GM21619 (cell line): Measurements from ENCODE around the gene MCCC2.
"Not testable (repeated sequence)": the region's sequence is repeated elsewhere in the genome, so short reads cannot be mapped to it uniquely, and the experiment has no call there.

Experiments
- ATAC-seq: cut with Tn5 transposase; IDR thresholded peaks from one replicate; pipeline ENCODE4 v1.9.1; 2021; ENCODE audit not compliant: unreplicated experiment

The MCCC2 gene

GRCh38 chr5:71596169-71596568 is 9.0 kb downstream of the MCCC2 start:
- ATAC-seq, result no peak

- no peak for ATAC-seq
Measured at GRCh38 chr5:71597001-71597400, 9.9 kb downstream of the MCCC2 start.

- ATAC-seq, result no peak
Measured at GRCh38 chr5:71600783-71601182, 13.6 kb downstream of the MCCC2 start.

GRCh38 chr5:71601222-71602026 is 14.3 kb downstream of the MCCC2 start:
- peak; percentile 91 for ATAC-seq

GRCh38 chr5:71609916-71610315 is 22.8 kb downstream of the MCCC2 start:
- not testable (repeated sequence) for ATAC-seq

- no peak for ATAC-seq
Measured at GRCh38 chr5:71615809-71616208, 28.7 kb downstream of the MCCC2 start.

GRCh38 chr5:71620630-71621029 is 33.5 kb downstream of the MCCC2 start:
- no peak for ATAC-seq

- no peak for ATAC-seq
Measured at GRCh38 chr5:71621268-71621667, 34.1 kb downstream of the MCCC2 start.

- ATAC-seq, result no peak
Measured at GRCh38 chr5:71621741-71622140, 34.6 kb downstream of the MCCC2 start.

- no peak for ATAC-seq
Measured at GRCh38 chr5:71623221-71623794, 36.2 kb downstream of the MCCC2 start.

GRCh38 chr5:71629950-71630349 is 42.8 kb downstream of the MCCC2 start:
- ATAC-seq, result no peak

- ATAC-seq, result no peak
Measured at GRCh38 chr5:71631070-71631469, 43.9 kb downstream of the MCCC2 start.

GRCh38 chr5:71632168-71632567 is 45.0 kb downstream of the MCCC2 start:
- no peak for ATAC-seq

- peak; percentile 60 for ATAC-seq
Measured at GRCh38 chr5:71633255-71634155, 46.4 kb downstream of the MCCC2 start.

- ATAC-seq, result no peak
Measured at GRCh38 chr5:71637133-71637532, 50.0 kb downstream of the MCCC2 start.

GRCh38 chr5:71640408-71640807 is 53.3 kb downstream of the MCCC2 start:
- no peak for ATAC-seq

- ATAC-seq, result no peak
Measured at GRCh38 chr5:71645030-71645429, 57.9 kb downstream of the MCCC2 start.

GRCh38 chr5:71650940-71651339 is 63.8 kb downstream of the MCCC2 start:
- not testable (repeated sequence) for ATAC-seq

GRCh38 chr5:71651579-71651978 is 64.4 kb downstream of the MCCC2 start:
- no peak for ATAC-seq

- ATAC-seq, result no peak
Measured at GRCh38 chr5:71652349-71652748, 65.2 kb downstream of the MCCC2 start.

GRCh38 chr5:71652803-71653543 is 65.8 kb downstream of the MCCC2 start:
- ATAC-seq, result no peak
